NCI-H2171 (cell line): Measurements from ENCODE around the gene MACROD2.

Experiments
- DNase-seq: peaks from one replicate; lab custom pipeline; 2025; lab: John Stamatoyannopoulos, UW

The MACROD2 gene

DNA sequence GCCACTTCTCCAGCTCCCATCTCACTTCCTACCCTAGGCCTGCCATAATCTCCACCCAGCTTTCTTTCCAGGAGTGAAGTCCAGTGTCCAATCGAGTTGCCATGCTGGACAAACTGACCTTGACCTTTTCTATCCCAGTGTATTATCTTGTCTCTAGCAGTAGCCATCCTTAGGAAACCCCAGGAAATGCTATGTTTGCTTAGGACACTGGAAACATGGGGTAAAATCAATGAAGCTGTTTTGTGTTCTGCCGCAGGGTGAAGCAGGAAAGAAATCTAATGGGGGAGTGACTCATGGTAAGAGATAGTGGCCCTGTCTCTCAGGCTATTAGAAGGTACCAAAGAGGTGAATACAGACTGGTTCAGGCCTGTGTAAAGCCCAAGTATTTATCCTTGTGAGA lies 1452.2 kb downstream of the MACROD2 start:
- no peak for DNase-seq

GRCh38 chr20:15449061-15449460 lies 1453.7 kb downstream of the MACROD2 start:
- no peak for DNase-seq

GRCh38 chr20:15451241-15451640 lies 1455.9 kb downstream of the MACROD2 start:
- DNase-seq, result no peak

DNA sequence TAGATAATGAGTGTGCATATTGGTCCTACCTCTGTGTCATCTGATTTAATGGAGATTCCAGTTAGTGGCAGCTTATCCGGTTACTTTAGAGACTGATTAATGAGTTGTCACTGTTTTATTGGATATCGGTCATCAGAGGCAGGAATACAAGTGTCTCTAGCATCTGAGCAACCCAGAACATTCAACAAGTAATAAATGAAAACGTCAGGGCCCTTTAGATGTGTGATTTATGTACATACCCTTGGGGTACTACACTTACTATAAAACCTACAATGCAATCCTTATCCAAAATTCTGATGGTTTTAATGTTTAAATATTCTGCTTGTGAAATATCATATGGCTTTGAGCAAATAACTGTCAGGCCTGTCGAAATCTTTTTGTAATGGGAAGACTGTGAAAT lies 1460.0 kb downstream of the MACROD2 start:
- DNase-seq, result no peak

DNA sequence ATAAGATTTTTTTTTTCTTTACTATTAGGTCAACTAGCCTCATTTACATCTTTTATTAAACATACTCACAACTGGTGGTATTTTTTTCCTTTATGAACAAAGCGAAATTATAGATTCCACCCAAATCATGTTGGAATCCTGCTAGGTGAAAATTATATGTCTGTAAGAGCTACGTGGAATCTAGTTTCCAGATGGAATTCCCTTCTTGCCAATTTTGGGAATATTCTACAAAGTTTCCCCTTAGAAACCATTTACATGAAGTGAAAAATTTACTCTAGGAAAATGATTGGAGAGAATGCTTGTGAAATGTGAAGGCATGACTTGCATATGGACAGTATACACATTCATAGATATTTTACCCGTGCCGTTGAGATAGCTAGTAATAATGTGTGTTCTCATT lies 1466.6 kb downstream of the MACROD2 start:
- no peak for DNase-seq

GRCh38 chr20:15475483-15475882 lies 1480.2 kb downstream of the MACROD2 start:
- DNase-seq, result peak; percentile 32

DNA sequence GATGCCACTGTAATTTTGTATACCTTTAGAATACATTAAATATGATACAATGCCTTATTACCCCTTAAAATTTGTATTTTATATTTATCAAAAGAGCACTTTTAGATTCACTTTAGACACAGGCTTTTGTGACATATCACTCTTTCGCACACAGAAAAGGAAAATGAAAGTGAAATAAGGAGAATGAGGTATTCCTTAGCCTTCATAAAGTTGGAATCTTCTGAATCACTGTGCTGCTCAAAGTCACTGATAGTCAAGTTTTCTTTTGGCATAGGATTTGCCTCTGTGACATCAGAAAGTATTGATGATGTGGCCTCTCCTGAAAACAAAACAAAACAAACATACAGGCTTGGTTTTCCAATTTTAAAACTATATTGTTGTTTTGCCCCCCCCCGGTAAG lies 1480.9 kb downstream of the MACROD2 start:
- DNase-seq, result no peak

GRCh38 chr20:15476781-15477180 lies 1481.5 kb downstream of the MACROD2 start:
- DNase-seq, result no peak

- no peak for DNase-seq
Measured at GRCh38 chr20:15482525-15482924, 1487.2 kb downstream of the MACROD2 start.

DNA sequence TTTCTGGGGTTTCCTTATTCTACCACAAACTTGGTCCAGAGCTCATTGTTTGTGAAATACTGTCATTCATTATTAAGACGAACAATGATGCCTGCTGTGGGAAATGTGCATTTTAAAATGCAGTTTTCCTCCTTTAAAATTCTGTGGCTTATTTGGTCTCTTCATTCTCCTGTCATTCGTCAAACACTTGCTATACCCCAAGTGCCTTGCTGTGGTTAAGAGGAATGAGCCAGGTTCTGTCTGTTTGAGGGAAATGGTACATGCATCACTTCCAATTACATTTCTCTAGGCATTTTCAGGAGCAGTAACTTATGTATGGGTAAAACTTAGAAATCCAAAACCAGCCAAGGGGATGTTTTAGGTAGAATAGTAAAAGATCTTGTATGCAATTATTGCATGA lies 1490.2 kb downstream of the MACROD2 start:
- DNase-seq, result no peak

DNA sequence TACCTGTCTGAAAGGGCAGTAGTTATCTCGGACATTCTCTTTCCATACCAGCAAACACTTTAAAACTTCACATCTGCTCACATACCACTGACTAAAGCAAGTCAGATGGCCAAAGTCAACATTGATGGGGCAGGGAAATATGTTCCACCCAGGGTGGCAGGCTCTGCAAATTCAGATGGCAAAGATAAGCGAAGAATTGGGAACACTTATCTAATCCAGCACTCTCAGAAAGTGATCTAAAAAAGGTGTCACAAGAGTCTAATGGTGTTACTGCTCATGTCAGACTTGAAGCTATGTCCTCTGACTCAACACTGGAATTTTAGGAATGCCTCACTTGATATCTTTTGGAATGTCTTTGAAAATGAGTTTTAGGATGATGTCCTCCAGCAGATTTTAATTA lies 1491.7 kb downstream of the MACROD2 start:
- DNase-seq, result no peak

GRCh38 chr20:15487682-15488081 lies 1492.4 kb downstream of the MACROD2 start:
- no peak for DNase-seq

DNA sequence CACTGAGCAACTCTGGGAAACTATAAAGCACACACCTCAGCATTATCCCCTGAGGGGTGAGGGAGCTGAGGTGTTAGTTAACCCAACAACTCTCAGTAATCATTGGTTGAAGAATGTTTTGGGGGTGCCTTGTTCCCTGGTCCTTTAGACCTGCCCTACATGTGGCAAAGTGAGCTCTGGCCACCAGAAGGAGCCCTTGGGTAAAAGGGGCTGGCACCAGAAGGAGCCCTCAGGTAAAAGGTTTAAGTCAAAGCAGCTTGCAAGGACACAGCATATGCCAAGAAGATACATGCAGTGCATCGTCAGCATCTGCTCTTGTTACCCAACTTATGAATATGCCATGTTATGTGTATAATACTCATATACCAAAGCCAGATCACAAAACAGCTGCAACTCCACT lies 1496.3 kb downstream of the MACROD2 start:
- peak; percentile 66 for DNase-seq

DNA sequence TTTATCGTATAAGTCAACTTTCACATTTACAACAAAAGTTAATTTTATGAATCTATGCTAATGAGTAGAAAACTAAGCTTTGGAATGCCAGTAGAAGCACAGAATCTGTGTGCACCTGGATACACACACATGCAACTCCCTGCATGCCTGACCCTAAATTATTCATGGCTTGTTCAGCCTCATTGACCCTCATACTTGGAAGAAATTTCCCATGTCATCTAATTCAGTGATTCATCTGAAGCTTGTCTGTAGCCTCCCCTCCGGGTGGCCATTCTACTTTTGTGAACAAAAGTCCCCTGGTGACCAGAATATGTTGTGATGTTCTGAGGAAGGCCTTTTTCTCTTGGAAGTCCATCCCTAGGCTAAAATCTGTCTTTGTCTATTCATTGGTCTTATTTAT lies 1499.5 kb downstream of the MACROD2 start:
- DNase-seq, result no peak

DNA sequence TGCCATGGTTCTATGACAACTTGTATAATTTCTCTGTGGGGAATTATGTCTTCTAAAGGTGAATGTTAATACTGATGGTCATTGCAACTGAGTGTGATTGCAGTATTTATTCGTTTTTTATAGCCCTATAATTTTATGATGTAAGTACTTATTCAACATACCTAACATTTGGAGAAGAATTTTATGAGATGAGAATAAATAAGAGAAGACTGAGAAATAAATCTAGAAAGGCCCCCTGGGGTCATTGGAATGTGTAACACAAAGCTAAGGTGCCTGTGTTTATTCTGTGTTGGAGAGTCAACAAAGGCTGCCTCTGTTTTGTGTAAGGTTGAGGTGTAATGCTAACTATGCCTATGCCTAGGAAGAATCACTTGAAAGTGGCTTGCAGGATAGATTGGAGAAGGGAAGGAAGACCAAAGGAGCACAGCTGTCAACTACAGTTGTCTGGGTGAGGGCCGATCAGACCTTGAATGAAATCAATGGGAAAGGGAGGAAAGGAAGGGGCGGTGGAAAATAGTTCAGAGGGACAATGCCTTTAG lies 1501.3 kb downstream of the MACROD2 start:
- DNase-seq, result no peak

GRCh38 chr20:15498926-15499325 lies 1503.6 kb downstream of the MACROD2 start:
- no peak for DNase-seq

DNA sequence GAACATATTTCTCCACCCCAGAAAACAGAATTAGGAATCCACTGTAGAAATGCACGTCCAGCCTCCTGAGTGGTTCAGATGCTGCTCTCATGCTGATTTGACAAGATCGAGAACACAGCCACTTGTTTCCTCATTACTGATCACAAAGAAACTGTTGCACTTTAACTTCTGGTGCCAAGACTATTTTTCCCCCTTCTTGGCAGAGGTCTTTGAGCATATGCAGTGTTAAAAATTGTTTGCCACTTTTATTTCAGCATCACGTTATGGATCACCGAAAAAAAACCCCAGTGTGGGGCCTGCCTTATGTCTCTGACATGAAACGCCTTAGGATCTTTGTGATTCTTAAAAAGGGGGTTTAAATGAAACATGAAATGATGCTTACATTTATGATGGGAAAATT lies 1511.0 kb downstream of the MACROD2 start:
- no peak for DNase-seq

- no peak for DNase-seq
Measured at GRCh38 chr20:15507151-15507550, 1511.8 kb downstream of the MACROD2 start.

DNA sequence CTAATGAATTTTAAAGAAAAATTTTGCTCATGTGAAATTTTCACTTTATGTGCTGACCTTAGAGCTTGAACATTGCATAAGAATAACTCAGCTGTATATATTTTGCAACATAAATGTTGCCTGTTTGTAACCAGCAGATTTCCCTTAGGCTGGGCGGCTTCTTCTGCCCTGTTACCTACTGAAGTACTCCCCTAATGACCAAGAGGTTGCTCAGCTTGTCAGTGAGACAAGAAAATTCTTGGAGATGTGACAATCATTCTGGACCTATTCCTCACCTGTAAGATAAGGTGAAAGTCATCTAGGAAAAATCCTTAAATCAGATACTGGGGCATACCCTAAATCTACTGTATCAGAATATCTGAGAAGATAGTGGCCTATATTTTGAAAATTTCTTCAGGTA lies 1516.2 kb downstream of the MACROD2 start:
- no peak for DNase-seq

GRCh38 chr20:15512916-15513315 lies 1517.6 kb downstream of the MACROD2 start:
- no peak for DNase-seq

- no peak for DNase-seq
Measured at GRCh38 chr20:15515691-15516090, 1520.4 kb downstream of the MACROD2 start.

- no peak for DNase-seq
Measured at GRCh38 chr20:15520930-15521524, 1525.7 kb downstream of the MACROD2 start.

DNA sequence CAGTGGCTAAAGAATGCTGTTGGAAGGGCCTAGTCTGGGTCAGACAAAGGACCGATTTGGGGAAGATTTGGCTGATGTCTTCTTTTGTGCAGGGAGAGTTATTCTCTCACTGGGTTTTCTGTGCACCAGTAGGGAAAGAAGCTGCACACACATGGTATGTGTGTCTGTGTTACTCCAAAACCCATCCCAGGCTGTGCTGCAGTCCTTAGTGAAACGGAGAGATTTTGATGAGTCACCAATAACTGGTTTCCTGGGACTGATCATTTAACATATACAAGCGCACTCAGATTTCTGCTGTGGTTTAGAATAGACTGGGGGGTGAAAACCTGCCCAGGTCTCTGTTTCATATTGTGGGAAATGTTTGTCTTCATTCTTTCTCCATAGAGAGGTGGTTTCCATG lies 1528.1 kb downstream of the MACROD2 start:
- no peak for DNase-seq

DNA sequence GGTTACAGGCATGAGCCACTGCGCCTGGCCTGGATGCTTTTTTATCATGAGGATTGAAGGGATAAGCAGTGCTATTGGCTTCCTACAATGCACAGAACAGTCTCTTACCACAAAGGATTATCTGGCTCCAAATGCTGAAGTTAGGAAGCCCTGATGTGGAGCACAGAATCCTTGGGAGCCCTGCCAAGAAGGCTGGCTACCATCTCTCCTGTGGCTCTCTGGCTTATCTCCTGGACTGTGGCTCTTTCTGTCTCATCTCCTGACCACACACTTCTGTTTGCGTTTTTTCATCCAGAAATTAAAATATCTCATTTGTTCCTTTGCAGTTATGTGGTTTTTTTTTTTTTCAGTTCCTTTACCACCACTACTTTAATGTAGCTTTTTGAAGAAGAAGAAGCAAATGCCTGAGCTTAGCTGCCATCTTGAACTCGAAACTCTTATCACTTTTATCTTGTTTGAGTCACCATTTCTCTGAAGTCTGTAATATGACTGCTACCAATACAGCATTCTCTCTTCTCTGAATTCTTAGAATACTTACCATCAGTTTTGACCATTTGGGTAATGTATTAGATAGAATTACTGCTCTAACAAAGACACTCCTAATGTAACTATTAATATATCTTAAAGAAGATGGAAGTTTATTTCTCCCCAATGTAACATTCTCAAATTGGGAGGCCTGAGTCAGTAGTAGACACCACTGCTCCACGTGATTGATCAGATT lies 1533.2 kb downstream of the MACROD2 start:
- no peak for DNase-seq
